ENCODE measurements around the gene KLHL22.

The KLHL22 gene

DNA sequence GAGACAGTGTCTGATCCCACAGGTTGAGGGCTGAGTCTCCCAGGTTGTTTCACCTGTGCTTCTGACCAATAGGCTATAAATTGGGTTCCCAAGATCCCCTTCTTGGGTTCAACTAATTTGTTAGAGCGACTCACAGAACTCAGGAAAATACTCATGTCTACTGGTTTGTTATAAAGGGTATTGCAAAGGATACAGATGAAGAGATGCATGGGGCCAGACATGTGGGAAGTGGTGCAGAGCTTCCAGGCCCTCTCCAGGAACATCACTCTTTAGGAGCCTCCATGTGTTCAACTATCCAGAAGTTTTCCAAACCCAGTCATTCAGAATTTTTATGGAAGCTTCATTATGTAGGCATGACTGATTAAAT lies 4.7 kb downstream of the KLHL22 start:
- DNase-seq: no peak
- H3K9me3 ChIP-seq (replicated peaks; ENCODE audit: insufficient read depth, low read length): no peaks in the 10 kb centered on the region
- H3K36me3 ChIP-seq (replicated peaks; ENCODE audit: insufficient read depth, low read length): no peaks in the 10 kb centered on the region
- no peak overlapping the region for H3K4me3 ChIP-seq (ENCODE audit: low read length)
- H3K9ac ChIP-seq (ENCODE audit: low read length): no peak overlapping the region
- no peak for TF ChIP-seq EZH2 (optimal IDR thresholded peaks at IDR 0.05; ENCODE audit: low read depth, low read length)
- no peak for TF ChIP-seq EZH2phosphoT487 (IDR thresholded peaks at IDR 0.05; ENCODE audit: low read length)
- no peak for TF ChIP-seq CTCF (IDR thresholded peaks at IDR 0.05; ENCODE audit: low read length)
- H4K20me1 ChIP-seq (ENCODE audit: insufficient read depth, low read length): no peaks in the 10 kb centered on the region
- H3K4me1 ChIP-seq (ENCODE audit: low read length): no peaks in the 10 kb centered on the region
- H2AFZ ChIP-seq (ENCODE audit: low read length): no peak overlapping the region
- no peaks in the 10 kb centered on the region for H3K9me2 ChIP-seq (replicated peaks; ENCODE audit: insufficient read depth, low read length)
- H3K4me2 ChIP-seq (ENCODE audit: low read depth, low read length): no peak overlapping the region
- H3K27ac ChIP-seq (ENCODE audit: low read length): no peak overlapping the region
- H3K79me2 ChIP-seq (ENCODE audit: low read length): peaks cover 40% of the 10 kb centered on the region
- no peaks in the 10 kb centered on the region for H3F3A ChIP-seq (ENCODE audit: insufficient read depth, low read length)
- H3K27me3 ChIP-seq (replicated peaks; ENCODE audit: insufficient read depth, low read length): no peaks in the 10 kb centered on the region

DNA sequence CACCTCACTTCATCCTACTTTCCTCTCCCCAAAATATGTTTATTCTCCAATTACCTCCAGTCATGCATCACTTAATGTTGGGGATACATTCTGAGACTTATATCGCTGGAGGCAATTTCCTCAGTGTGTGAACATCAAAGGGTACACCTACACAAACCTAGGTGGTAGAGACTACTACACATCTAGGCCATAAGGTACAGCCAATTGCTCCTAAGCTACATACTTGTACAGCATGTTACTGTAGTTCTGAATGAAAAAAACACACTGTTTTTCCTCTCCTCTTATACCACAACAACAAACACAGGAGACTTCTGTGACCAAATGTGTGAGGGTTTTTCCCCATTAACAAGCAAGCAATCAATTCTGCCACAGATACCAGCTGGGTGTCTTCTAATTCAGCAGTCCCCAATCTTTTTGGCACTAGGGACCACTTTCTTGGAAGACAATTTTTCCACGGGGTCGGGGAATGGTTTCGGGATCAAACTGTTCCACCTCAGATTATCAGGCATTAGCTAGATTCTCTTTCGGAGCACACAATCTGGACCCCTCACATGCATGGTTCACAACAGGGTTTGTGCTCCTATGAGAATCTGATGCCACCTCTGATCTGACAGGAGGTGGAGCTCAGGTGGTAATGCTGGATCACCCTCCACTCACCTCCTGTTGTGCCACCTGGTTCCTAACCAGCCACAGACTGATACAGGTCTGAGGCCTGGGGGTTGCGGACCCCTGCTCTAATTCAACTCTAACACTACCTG lies 5.2 kb downstream of the KLHL22 start:
- no peak overlapping the region for H3K27ac ChIP-seq (ENCODE audit: low read length)
- H2AFZ ChIP-seq (ENCODE audit: low read length): no peak overlapping the region
- no peak for DNase-seq
- no peak for TF ChIP-seq EZH2 (optimal IDR thresholded peaks at IDR 0.05; ENCODE audit: low read depth, low read length)
- TF ChIP-seq CTCF (IDR thresholded peaks at IDR 0.05; ENCODE audit: low read length): no peak
- no peak for TF ChIP-seq EZH2phosphoT487 (IDR thresholded peaks at IDR 0.05; ENCODE audit: low read length)
- no peaks in the 10 kb centered on the region for H3K27me3 ChIP-seq (replicated peaks; ENCODE audit: insufficient read depth, low read length)
- H3F3A ChIP-seq (ENCODE audit: insufficient read depth, low read length): no peaks in the 10 kb centered on the region
- H3K9ac ChIP-seq (ENCODE audit: low read length): no peak overlapping the region
- no peaks in the 10 kb centered on the region for H4K20me1 ChIP-seq (ENCODE audit: insufficient read depth, low read length)
- no peak overlapping the region for H3K4me3 ChIP-seq (ENCODE audit: low read length)
- H3K4me2 ChIP-seq (ENCODE audit: low read depth, low read length): no peak overlapping the region
- no peaks in the 10 kb centered on the region for H3K9me3 ChIP-seq (replicated peaks; ENCODE audit: insufficient read depth, low read length)
- peaks cover 40% of the 10 kb centered on the region for H3K79me2 ChIP-seq (ENCODE audit: low read length)
- H3K4me1 ChIP-seq (ENCODE audit: low read length): no peaks in the 10 kb centered on the region
- no peaks in the 10 kb centered on the region for H3K36me3 ChIP-seq (replicated peaks; ENCODE audit: insufficient read depth, low read length)
- no peaks in the 10 kb centered on the region for H3K9me2 ChIP-seq (replicated peaks; ENCODE audit: insufficient read depth, low read length)

DNA sequence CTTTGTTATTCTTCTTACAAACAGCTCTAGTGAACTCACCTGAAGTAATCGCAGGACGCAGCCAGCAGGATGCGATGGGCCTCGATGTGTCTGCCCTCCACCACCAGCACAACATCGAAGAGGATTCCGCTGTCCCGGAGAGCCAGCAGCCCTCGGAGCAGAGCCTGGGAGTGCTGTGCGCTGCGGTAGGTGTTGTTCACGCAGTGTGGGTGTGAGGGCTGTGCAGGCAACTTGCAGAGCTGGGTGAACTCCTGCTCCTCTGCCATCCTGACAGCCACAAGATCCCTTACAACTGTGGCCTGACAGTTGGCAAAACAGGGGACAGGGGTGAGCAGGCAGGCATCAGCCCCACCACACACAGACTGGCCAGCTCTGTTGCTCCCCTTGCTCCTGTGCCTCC lies 6.6 kb downstream of the KLHL22 start:
- H2AFZ ChIP-seq (ENCODE audit: low read length): no peak overlapping the region
- peaks cover 27% of the 10 kb centered on the region for H3K79me2 ChIP-seq (ENCODE audit: low read length)
- H3K9ac ChIP-seq (ENCODE audit: low read length): no peak overlapping the region
- no peak overlapping the region for H3K4me3 ChIP-seq (ENCODE audit: low read length)
- no peak overlapping the region for H3K27ac ChIP-seq (ENCODE audit: low read length)
- no peaks in the 10 kb centered on the region for H3K4me1 ChIP-seq (ENCODE audit: low read length)
- DNase-seq: no peak
- no peaks in the 10 kb centered on the region for H3K9me3 ChIP-seq (replicated peaks; ENCODE audit: insufficient read depth, low read length)
- no peaks in the 10 kb centered on the region for H3K9me2 ChIP-seq (replicated peaks; ENCODE audit: insufficient read depth, low read length)
- no peaks in the 10 kb centered on the region for H3K27me3 ChIP-seq (replicated peaks; ENCODE audit: insufficient read depth, low read length)
- TF ChIP-seq EZH2phosphoT487 (IDR thresholded peaks at IDR 0.05; ENCODE audit: low read length): no peak
- TF ChIP-seq EZH2 (optimal IDR thresholded peaks at IDR 0.05; ENCODE audit: low read depth, low read length): no peak
- TF ChIP-seq CTCF (IDR thresholded peaks at IDR 0.05; ENCODE audit: low read length): no peak
- no peaks in the 10 kb centered on the region for H4K20me1 ChIP-seq (ENCODE audit: insufficient read depth, low read length)
- no peaks in the 10 kb centered on the region for H3K36me3 ChIP-seq (replicated peaks; ENCODE audit: insufficient read depth, low read length)
- no peaks in the 10 kb centered on the region for H3F3A ChIP-seq (ENCODE audit: insufficient read depth, low read length)
- H3K4me2 ChIP-seq (ENCODE audit: low read depth, low read length): no peak overlapping the region
